Pons (tissue), 1 donor: ENCODE data around the gene FHIT.

Source experiments
- DNase-seq: peaks from one replicate; pipeline ENCODE4 v3.0.0-alpha.2; 2016; ENCODE audit warnings: low spot score

FHIT gene

GRCh38 chr3:60469481-60469880 is 781.8 kb downstream of the FHIT start:
- no peak for DNase-seq

- no peak for DNase-seq
Observed at GRCh38 chr3:60463685-60464084, 787.6 kb downstream of the FHIT start.

GRCh38 chr3:60461267-60461666 is 790.0 kb downstream of the FHIT start:
- DNase-seq, result no peak

DNA sequence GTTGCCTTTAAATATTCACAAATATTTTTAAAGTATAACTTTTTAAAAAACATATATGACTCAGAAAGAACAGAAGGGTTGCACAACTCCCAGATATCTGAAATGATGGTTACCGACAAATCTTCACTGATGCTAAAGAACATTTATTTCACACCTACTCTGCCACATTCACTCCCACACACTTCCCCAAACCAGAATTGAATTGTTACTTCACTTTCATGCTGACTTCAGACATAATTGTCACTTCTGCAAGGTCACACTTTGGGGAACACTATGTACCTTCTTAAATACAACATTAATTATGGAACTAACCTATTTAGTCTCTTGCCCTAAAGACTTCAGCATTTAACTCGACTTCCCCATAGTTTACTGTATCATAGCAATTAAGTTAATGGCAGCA is 795.1 kb downstream of the FHIT start:
- no peak for DNase-seq

DNA sequence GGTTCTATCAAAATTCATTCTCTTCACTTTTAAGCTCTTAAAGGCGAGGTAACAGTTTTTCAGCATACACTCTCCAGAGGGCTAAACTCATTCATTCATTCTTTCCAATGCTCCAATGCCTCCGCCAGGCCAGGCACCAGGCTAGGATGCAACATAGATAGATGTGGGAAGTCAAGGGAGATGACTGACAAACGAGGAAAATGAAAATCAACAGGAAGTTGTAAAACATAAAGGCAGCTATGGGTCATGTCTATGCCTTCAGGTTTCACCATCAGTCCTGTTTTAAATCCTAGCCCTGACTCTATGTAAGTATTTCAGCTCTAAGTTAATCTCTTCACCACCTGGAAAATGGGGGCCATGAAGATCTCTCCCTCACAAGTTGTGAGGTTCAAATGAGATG is 797.9 kb downstream of the FHIT start:
- DNase-seq, result no peak

- DNase-seq, result no peak
Observed at GRCh38 chr3:60448696-60449095, 802.6 kb downstream of the FHIT start.

- DNase-seq, result no peak
Observed at GRCh38 chr3:60445446-60445845, 805.8 kb downstream of the FHIT start.

DNA sequence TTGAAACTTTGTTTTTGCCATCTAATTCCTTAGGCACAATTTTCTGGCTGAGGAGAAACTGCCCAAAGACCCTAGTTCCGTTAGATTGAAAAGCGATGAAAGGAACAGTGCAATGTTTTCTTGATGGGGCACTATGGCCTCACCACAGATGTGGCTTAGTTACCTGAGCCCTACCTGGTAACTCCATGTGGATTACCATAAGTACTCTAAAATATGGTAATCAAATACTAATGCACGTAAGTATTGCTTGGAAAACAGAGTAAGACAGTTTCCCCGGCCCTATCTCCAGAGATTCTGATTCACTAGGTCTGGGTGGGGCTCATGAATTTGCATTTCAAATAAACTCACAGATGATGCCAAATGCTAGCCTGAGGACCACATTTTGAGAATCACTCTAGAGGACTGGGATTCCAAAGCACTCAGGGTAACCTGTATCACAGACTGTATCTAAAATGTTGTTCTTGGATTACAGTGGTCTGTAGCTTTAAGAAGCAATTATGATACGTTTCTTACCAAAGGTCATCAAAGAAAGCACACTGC is 806.3 kb downstream of the FHIT start:
- DNase-seq, result no peak

DNA sequence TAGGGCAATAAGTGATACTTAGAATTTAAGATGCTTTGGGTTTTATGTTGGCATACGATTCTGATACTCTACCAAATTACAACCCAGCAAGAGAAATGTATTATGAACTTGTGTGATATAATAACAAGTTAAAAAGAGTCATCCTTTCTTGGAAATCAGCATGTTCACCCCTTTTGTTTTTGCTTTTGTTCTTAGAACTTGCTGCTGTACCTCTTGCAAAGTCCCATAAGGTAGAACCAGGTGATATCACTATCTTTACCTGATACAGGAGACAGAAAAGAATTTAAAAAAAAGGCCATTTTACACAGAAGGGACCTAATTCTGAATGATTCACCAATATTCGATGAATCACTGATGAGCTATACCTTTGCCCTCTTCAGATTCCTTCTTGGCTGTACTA is 810.4 kb downstream of the FHIT start:
- no peak for DNase-seq

GRCh38 chr3:60435941-60436650 is 815.2 kb downstream of the FHIT start:
- DNase-seq, result no peak

DNA sequence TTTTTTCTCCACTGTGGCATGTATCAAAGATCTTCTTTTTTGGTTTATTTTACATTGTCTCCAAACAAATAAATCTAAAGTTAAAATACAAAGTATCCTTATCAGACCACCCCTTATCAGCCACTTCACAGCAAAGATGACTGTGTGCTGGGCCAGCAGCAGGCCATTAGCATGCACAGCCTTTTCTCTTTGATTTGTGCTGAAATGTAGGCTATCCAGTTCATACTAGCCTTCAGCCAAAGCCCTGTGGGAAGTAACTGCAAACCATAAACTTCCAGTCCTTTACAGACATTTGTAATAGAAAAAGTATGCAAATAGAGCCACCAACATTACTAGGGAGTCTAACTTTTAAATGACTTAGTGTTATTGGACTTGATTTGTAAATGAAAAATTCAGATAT is 816.3 kb downstream of the FHIT start:
- DNase-seq, result no peak

GRCh38 chr3:60434323-60434722 is 816.9 kb downstream of the FHIT start:
- no peak for DNase-seq

DNA sequence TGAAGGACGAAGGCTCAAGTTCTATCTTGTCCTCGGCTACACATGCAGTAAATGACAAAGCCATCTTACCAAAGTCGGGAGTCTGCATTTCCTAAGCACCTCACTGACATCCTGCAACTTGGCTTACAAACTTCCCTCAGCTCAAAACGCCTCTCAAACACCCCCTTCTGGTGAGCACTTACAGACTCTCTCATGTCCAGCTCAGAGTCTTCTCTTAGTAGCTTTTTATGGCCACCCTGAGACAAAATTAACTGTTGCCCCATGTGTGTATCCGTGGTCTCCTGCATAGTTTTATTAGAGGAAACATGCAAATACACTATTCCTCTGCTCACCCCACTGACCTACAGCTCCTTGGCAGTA is 819.7 kb downstream of the FHIT start:
- no peak for DNase-seq

DNA sequence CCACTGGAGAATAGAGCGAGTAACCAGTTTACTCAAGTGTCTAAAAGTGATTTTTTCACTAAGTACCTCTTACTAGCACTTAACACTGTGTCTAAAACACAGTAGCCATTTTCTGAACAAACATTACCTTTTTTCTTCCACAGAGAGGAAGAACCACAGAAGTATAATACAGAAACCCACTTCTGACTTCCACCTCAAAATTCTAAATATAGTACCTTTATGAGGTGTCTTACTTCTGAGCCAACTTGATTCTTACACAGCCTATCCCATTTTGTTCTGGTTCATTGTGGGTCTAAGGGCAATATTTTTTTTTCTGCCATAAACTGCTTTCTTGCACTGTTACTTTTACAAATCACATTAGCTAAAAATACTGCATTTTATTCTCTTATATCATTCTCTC is 821.0 kb downstream of the FHIT start:
- no peak for DNase-seq

DNA sequence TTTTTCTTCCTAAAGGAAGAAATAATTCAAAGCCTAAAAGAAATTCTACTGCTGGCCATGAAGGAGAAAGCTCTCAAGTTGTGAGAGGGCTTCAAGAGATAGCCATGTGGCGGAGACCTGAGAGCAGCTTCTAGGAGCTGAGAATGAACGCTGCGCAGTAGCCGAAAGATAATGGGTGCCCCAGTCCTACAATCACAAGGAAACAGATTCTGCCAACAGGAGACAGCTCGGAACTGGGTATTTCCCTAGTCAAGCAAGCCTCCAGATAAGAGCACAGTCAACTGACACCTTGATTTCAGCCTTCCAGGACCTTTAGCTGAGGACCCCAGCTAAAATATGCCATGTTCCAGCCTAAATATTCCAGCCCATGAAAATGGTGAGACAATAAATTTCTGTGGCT is 824.1 kb downstream of the FHIT start:
- DNase-seq, result no peak

GRCh38 chr3:60424942-60425341 is 826.3 kb downstream of the FHIT start:
- no peak for DNase-seq

GRCh38 chr3:60424034-60424433 is 827.2 kb downstream of the FHIT start:
- DNase-seq, result no peak

GRCh38 chr3:60423556-60423955 is 827.7 kb downstream of the FHIT start:
- no peak for DNase-seq

- no peak for DNase-seq
Observed at GRCh38 chr3:60421749-60422446, 829.4 kb downstream of the FHIT start.

GRCh38 chr3:60417576-60417975 is 833.7 kb downstream of the FHIT start:
- no peak for DNase-seq

DNA sequence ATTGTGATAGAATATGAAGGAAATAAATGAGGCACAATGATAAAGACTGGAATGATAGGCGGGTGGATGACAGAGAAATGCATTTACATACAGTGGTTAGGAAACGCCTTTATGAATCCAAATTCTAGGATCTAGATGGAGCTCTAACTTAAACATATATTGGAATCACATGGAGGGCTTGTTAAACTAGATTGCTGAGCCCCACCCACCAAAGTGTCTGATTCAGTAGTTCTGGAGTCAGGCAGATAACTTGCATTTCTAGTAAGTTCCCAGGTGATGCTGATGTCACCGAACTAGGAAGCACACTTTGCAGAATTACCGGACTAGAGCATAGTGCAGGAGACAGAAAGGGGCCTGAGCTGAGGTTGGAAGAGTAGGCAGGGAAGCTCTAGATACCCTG is 837.2 kb downstream of the FHIT start:
- DNase-seq, result no peak

GRCh38 chr3:60413551-60413950 is 837.7 kb downstream of the FHIT start:
- DNase-seq, result no peak

- DNase-seq, result no peak
Observed at GRCh38 chr3:60403866-60404265, 847.4 kb downstream of the FHIT start.

DNA sequence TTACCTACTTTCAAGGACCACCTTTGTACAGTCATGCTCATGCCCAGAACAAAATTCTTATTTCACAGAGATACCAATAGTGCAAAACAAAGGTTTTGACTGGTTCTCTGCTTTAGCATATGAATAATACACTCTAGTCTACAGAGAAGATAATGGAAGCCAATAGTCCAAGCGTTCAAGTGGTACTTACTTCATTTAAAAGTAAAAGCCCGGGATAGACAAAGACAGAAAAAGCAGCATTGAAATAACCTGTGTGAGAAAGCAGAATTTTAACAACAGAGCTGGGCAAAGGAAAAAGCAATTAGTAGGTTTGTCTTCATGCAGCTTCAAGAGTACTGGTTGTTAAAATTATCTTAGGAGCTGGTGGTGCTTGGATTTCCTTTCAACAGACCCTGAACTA is 848.3 kb downstream of the FHIT start:
- no peak for DNase-seq
